Left forelimb (tissue), 1 donor: ENCODE measurements around the gene TBC1D10B.
"Not testable (repeated sequence)": the region's sequence is repeated elsewhere in the genome, so short reads cannot be mapped to it uniquely, and the experiment has no call there.

Experiments used
- DNase-seq: peaks from one replicate; pipeline ENCODE4 v3.0.0-alpha.2; 2018; ENCODE audit warnings: low spot score

TBC1D10B gene

GRCh38 chr16:30335028-30335597 lies 35.2 kb downstream of the TBC1D10B start:
- DNase-seq, result peak; percentile 85

- peak; percentile 84 for DNase-seq
Measured at GRCh38 chr16:30334473-30334989, 35.8 kb downstream of the TBC1D10B start.

GRCh38 chr16:30324220-30324619 lies 46.1 kb downstream of the TBC1D10B start:
- DNase-seq, result not testable (repeated sequence)

- not testable (repeated sequence) for DNase-seq
Measured at GRCh38 chr16:30318647-30319046, 51.6 kb downstream of the TBC1D10B start.

GRCh38 chr16:30310937-30311336 lies 59.4 kb downstream of the TBC1D10B start:
- DNase-seq, result not testable (repeated sequence)

- not testable (repeated sequence) for DNase-seq
Measured at GRCh38 chr16:30309255-30309654, 61.0 kb downstream of the TBC1D10B start.
